K562 (cell line): ENCODE measurements around the gene MAD2L1BP. TPM values are rescaled to one million over a fixed set of nuclear protein-coding genes. Genes with fewer than 3 reads are reported as not detected.

Source experiments
- ARID3B ChIP-seq: fragments of 250-450 bp; sonication (Bioruptor Pico); IDR thresholded peaks from 2 replicates; pipeline ENCODE4 v1.4.0; 2020; ENCODE audit warnings: borderline replicate concordance
- ATF3 ChIP-seq, 2 experiments: fragments of 450-650 bp in 1 of 2; sonication (generic) in 1 of 2; formaldehyde crosslinking in 1 of 2; IDR thresholded peaks in 1 of 2; conservative IDR thresholded peaks in 1 of 2; 2 replicates each; pipeline versions ENCODE4 v1.6.1 to v1.8.1; 2016 to 2023; ENCODE audit warnings: mild to moderate bottlenecking in 2 of 2, moderate library complexity in 2 of 2, inconsistent platforms in 1 of 2, missing genetic modification reagents in 1 of 2
- FOXJ2 ChIP-seq: fragments of 200-800 bp; sonication (Bioruptor generic); IDR thresholded peaks from 2 replicates; pipeline ENCODE4 v1.6.1; 2016; ENCODE audit warnings: missing genetic modification characterization, missing compliant biosample characterization
- FOXK2 ChIP-seq, 2 experiments: fragments of 450-650 bp; IDR thresholded peaks in 1 of 2; conservative IDR thresholded peaks in 1 of 2; 2 replicates each; pipeline ENCODE4 v1.6.1; 2016; ENCODE audit warnings: low read depth in 2 of 2, mild to moderate bottlenecking in 1 of 2
- HBP1 ChIP-seq: fragments of 450-650 bp; formaldehyde crosslinking; IDR thresholded peaks from 2 replicates; pipeline ENCODE4 v1.4.0; 2022; ENCODE audit warnings: missing genetic modification characterization
- KLF10 ChIP-seq: fragments of 250-450 bp; sonication (Bioruptor Pico); IDR thresholded peaks from 2 replicates; pipeline ENCODE4 v1.6.1; 2021; ENCODE audit warnings: matching md5 sums
- NFE2 ChIP-seq: IDR thresholded peaks from 2 replicates; pipeline ENCODE4 v1.6.1; 2014; ENCODE audit warnings: antibody characterized with exemption, low read depth
- NFIC ChIP-seq: fragments of 450-650 bp; IDR thresholded peaks from 2 replicates; pipeline ENCODE4 v1.6.1; 2017; ENCODE audit warnings: mild to moderate bottlenecking, inconsistent platforms
- POLR2B ChIP-seq: fragments of 450-650 bp; IDR thresholded peaks from 2 replicates; pipeline ENCODE4 v1.6.1; 2018; ENCODE audit warnings: low read depth; ENCODE audit not compliant: partially characterized antibody
- RUNX1 ChIP-seq: sonication (generic); IDR thresholded peaks from 2 replicates; pipeline ENCODE4 v1.6.1; 2016; ENCODE audit warnings: antibody characterized with exemption, low read depth
- STAG1 ChIP-seq: sonication (generic); formaldehyde crosslinking; IDR thresholded peaks from 2 replicates; pipeline ENCODE4 v1.5.0; 2020; ENCODE audit warnings: missing genetic modification reagents, borderline replicate concordance
- STAT6 ChIP-seq: sonication (generic); formaldehyde crosslinking; IDR thresholded peaks from 2 replicates; pipeline ENCODE4 v1.8.1; 2023; ENCODE audit warnings: mild to moderate bottlenecking, missing genetic modification reagents
- TFAP4 ChIP-seq: sonication (generic); formaldehyde crosslinking; IDR thresholded peaks from 2 replicates; pipeline ENCODE4 v1.8.0; 2022; ENCODE audit warnings: missing genetic modification reagents, mild to moderate bottlenecking, moderate library complexity, borderline replicate concordance
- TRIM28 ChIP-seq: fragments of 450-650 bp; IDR thresholded peaks from 2 replicates; pipeline ENCODE4 v1.6.1; 2017
- ZNF140 ChIP-seq: fragments of 250-450 bp; sonication (Bioruptor Pico); IDR thresholded peaks from 2 replicates; pipeline ENCODE4 v1.8.0; 2021; ENCODE audit warnings: moderate library complexity, mild to moderate bottlenecking, inconsistent platforms
- ZNF507 ChIP-seq: conservative IDR thresholded peaks from 2 replicates; pipeline ENCODE4 v1.6.1; 2017; ENCODE audit warnings: missing genetic modification characterization, missing compliant biosample characterization
- ZNF551 ChIP-seq: fragments of 250-450 bp; sonication (Bioruptor Pico); IDR thresholded peaks from 2 replicates; pipeline ENCODE4 v1.5.0; 2021; ENCODE audit warnings: mild to moderate bottlenecking, moderate library complexity
- polyA plus RNA-seq, 8 experiments: library from polyadenylated mRNA; depleted of rRNA in 4 of 8; stranded (reverse) in 5 of 8; unstranded in 3 of 8; fragments of >200 nt; fragmentation: Nextera tagmentation in 2 of 8; fragmentation: Illumina TruSeq in 1 of 8; extraction: Ambion mirVana in 2 of 8; extraction: Trizol in 1 of 8; gene quantifications; 2 replicates each; pipeline versions ENCODE4 v1.2.1 to v1.2.3, GENCODE V29; 2011 to 2014; ENCODE audit warnings: inconsistent platforms in 1 of 8, missing spikeins in 1 of 8
- total RNA-seq, 7 experiments: library from RNA; depleted of rRNA in 6 of 7; stranded (reverse); fragments of >200 nt in 6 of 7; fragmentation: Illumina TruSeq in 2 of 7; extraction: Trizol in 2 of 7; gene quantifications; 2 replicates each; pipeline versions ENCODE4 v1.2.1 to v1.2.3, GENCODE V29; 2011 to 2021; ENCODE audit warnings: low replicate concordance in 1 of 7

Gene MAD2L1BP
- total and polyA plus RNA-seq, 9 of the 15 experiments (the other 6 are each of a cell fraction or from before 2014, with no cell fraction given) = 69.7 to 321 (median 111) TPM

- TF ChIP-seq ZNF551 (CRISPR knock-in tag) (no peak), TFAP4 (CRISPR knock-in tag) (peak; percentile 98), POLR2B (peak; percentile 86), KLF10 (CRISPR knock-in tag) (no peak), ZNF140 (CRISPR knock-in tag) (no peak), NFE2 (no peak), ATF3 (IDR thresholded peaks at IDR 0.05) (peak; percentile 65), ATF3 (CRISPR knock-in tag; conservative IDR thresholded peaks at IDR 0.05) (0 out of 2 replicates have a peak, but pooled peaks have one; percentile 57), STAG1 (CRISPR knock-in tag) (no peak), FOXK2 (conservative IDR thresholded peaks at IDR 0.05 in 1 of 2, IDR thresholded peaks at IDR 0.05 in 1 of 2; ENCODE audit: low read depth in 2 of 2) (peak in 1 of 2 experiments; percentile 37; a peak in 1 of 4 replicates), HBP1 (CRISPR knock-in tag) (no peak; the same call in 1 of the 2 replicates), FOXJ2 (no peak), ZNF507 (tag) (no peak), ARID3B (CRISPR knock-in tag) (no peak), TRIM28 (no peak), NFIC (no peak), RUNX1 (no peak), STAT6 (peak; percentile 69; the same call in 1 of the 2 replicates)
These were observed 52.1 kb downstream of the MAD2L1BP start, which contains the start of gene MRPS18A (continued) for GRCh38 chr6:43687437-43688347.
